Regular cardiac myocyte (primary cell): Measurements from ENCODE around the gene OR10G7. TPM values are rescaled to one million over a fixed set of nuclear protein-coding genes. Genes with fewer than 3 reads are reported as not detected.

Source experiments
- total RNA-seq: library from RNA; depleted of rRNA; stranded (reverse); fragments of >200 nt; gene quantifications from 2 replicates; pipeline ENCODE4 v1.2.3, GENCODE V29; 2014

OR10G7 gene
- not detected in 2 replicates for total RNA-seq

DNA sequence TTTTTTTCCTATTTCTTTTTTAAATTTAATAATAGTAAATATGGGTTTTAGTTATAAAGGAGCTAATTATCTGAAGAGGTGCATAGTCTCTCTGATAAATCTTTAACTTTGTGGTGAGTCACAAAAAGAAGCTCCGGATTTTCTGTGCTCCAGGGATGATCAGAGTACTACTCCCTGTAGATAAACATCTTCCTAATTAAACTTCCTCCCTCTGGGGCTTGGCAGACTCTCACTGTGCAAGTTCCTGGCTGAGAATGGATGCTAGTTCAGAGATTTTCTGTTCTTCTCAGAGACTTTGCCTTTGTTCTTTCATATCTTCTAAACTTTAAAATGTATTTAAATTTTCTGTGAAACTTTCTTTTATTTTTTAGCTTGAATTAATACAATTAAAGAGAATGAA lies at the start of gene OR10G7:
Gene OR10G7 (minus strand): TSS at position 72 of the 400 bp plus-strand sequence. CDS start 2,324 bp downstream, outside the sequence.

DNA sequence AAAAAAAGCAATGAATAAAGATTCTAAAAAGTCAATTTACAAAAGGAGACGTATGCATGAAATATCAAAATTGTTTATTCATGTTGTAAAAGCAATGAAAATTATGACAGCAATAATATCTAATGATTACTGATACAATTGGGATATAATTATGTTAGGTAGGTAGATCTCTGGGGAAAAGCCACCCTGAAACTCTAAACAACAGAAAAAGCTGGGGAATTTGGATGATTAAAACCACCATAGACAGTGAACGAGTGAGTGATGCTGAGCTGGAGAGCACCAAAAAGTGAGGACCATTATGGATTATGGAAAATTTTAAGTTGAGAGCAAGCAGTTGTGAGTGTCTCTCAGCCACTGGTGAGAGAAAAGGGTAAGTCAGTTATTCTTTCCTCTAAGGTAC lies 14.6 kb downstream of the OR10G7 start, which contains the start of gene OR10G8:
Gene OR10G8 (plus strand): TSS at position 301 of the 400 bp plus-strand sequence. CDS start 2,825 bp downstream, outside the sequence.

DNA sequence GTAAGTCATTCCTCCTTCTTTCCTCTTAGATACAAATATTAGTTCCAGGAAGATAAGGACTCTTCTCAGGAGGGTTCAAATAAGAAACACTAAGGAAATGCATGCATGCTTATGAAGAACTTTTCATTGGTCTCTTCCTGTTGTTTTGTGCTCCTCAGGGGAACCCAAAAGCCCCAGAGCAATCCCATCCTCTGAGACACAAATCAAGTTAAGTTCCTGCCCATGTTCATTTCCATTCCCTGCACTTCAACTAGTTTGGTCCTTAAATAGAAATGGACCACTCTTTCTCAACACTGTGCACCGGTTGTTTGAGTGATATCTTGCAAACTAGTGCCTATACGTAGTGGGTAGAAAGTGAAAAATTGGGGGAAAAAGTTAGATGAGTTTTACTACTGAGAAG lies 28.4 kb downstream of the OR10G7 start, which contains the start of gene OR10G4:
Gene OR10G4 (plus strand): TSS at position 301 of the 400 bp plus-strand sequence. CDS start 2,578 bp downstream, outside the sequence.

DNA sequence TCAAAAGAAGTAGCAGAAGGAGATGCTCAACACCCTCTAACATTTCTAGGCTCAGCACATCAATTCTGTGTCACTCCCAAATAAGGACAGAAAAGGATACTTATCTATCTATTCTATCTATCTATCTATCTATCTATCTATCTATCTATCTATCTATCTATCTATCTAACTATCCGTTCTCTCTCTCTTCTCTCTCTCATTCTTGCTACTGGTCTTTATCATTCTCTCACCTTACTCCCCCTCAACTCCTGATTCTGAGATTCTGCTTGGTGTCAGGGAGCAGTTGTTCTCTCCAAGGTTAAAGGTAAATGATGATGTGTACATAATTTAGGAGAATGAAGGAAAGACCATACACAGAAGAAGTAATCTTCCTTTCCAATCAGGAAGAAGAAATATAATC lies 46.0 kb downstream of the OR10G7 start, which contains the start of gene OR10G6:
Gene OR10G6 (minus strand): TSS at position 43 of the 400 bp plus-strand sequence. CDS start 0 bp downstream, at position 43.

Other genes starting within 250 kb of the OR10G7 start
- not detected in 2 replicates for gene OR6M1, start 235.0 kb downstream of the OR10G7 start, total RNA-seq
- not detected in 2 replicates for gene TMEM225, start 155.7 kb downstream of the OR10G7 start, total RNA-seq
- gene OR8D4, start 139.2 kb downstream of the OR10G7 start, total RNA-seq = not detected in 2 replicates
- not detected in 2 replicates for gene OR4D5, start 101.7 kb downstream of the OR10G7 start, total RNA-seq
- gene OR6T1, start 97.5 kb downstream of the OR10G7 start, total RNA-seq = not detected in 2 replicates
- gene OR10S1, start 63.5 kb downstream of the OR10G7 start, total RNA-seq = not detected in 2 replicates
- gene OR10G6, start 46.2 kb downstream of the OR10G7 start, total RNA-seq = not detected in 2 replicates
- gene OR10G4, start 28.3 kb downstream of the OR10G7 start, total RNA-seq = not detected in 2 replicates
- not detected in 2 replicates for gene OR10G9, start 18.3 kb downstream of the OR10G7 start, total RNA-seq
- not detected in 2 replicates for gene OR10G8, start 14.5 kb downstream of the OR10G7 start, total RNA-seq
- gene VWA5A, start 74.1 kb upstream of the OR10G7 start, total RNA-seq = 11.5 and 13.5 TPM in 2 replicates
- not detected in 2 replicates for gene OR10D3, start 142.0 kb upstream of the OR10G7 start, total RNA-seq
- gene OR8G1, start 199.8 kb upstream of the OR10G7 start, total RNA-seq = not detected in 2 replicates
- gene OR8G5, start 215.1 kb upstream of the OR10G7 start, total RNA-seq = not detected in 2 replicates